AG09309 (cell line): ENCODE measurements around the gene USH1G.
A peak's percentile ranks its signal among the peaks of the same experiment; 100 is the strongest.

Source experiments
- DNase-seq: peaks from one replicate; pipeline ENCODE4 v3.0.0-alpha.2; 2010; ENCODE audit warnings: low read depth
- H3K4me3 ChIP-seq: 2 replicates; pipeline ENCODE4 v1.5.1; 2011; ENCODE audit warnings: mild to moderate bottlenecking, low read depth, low read length, moderate library complexity; ENCODE audit not compliant: control insufficient read depth
- TF ChIP-seq, protein P1 (sequence below): IDR thresholded peaks from 2 replicates; pipeline ENCODE4 v1.5.1; 2011; ENCODE audit warnings: mild to moderate bottlenecking, low read depth, low read length, inconsistent platforms; ENCODE audit not compliant: insufficient read depth, control insufficient read depth; ENCODE audit errors: missing control alignments

Gene USH1G

DNA sequence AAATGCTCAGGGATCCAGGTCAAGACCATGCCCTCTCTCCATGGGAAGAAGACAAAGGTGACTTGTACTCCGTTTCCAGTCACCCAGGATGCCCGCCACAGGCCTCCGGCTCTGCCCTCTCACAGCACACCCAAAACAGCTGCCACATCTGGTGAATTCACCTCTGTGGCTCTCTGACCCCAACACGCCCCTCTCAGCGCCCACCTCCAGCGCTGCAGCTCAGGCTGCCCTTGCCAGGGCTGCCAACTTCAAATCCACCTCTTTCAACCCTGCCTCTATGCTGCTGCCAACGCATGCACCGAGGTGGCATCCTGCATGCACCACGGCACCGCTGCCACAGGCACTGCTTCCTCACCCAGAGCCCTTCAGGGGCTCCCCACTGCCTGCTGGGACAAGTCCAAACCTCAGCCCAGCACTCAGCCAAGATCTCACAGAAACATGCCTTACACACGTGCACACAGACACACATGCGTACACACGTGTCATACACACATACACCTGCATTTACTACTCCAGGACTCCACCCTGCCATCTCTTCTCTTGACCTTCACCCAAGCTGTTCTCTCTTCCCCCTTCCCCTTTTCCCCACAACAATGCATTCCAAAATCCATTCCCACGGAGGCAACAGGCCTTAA is 42.0 kb upstream of the USH1G start:
- TF ChIP-seq, protein P1, sequence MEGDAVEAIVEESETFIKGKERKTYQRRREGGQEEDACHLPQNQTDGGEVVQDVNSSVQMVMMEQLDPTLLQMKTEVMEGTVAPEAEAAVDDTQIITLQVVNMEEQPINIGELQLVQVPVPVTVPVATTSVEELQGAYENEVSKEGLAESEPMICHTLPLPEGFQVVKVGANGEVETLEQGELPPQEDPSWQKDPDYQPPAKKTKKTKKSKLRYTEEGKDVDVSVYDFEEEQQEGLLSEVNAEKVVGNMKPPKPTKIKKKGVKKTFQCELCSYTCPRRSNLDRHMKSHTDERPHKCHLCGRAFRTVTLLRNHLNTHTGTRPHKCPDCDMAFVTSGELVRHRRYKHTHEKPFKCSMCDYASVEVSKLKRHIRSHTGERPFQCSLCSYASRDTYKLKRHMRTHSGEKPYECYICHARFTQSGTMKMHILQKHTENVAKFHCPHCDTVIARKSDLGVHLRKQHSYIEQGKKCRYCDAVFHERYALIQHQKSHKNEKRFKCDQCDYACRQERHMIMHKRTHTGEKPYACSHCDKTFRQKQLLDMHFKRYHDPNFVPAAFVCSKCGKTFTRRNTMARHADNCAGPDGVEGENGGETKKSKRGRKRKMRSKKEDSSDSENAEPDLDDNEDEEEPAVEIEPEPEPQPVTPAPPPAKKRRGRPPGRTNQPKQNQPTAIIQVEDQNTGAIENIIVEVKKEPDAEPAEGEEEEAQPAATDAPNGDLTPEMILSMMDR = no peak
- DNase-seq = no peak
- H3K4me3 ChIP-seq = no peak overlapping the region

DNA sequence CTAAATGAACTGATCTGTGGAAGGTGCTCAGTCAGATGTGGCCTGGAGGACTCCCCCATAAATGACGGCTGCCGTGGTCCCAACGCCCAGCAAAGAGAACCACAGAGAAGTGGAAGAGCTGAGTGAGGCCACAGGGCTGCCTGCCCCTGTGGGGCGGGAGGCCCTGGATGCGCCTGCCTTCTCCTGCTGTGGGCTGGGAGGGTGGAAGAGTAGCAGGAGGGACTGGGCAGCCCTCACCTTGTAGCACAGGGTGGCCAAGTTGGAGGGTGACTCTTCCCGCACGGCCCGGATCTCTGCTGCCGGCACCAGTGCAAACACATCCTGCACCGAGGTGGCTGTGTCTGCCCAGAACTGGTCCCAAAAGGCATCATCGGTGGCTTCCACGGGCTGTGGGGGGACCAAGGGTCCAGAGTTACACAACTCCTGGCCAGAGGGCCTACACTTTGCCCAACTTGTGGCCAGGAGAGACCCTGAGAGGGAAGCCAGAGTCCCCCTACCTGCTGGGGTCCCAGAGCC is 41.2 kb upstream of the USH1G start:
- no peak for DNase-seq
- TF ChIP-seq, protein P1 = no peak
- no peak overlapping the region for H3K4me3 ChIP-seq

DNA sequence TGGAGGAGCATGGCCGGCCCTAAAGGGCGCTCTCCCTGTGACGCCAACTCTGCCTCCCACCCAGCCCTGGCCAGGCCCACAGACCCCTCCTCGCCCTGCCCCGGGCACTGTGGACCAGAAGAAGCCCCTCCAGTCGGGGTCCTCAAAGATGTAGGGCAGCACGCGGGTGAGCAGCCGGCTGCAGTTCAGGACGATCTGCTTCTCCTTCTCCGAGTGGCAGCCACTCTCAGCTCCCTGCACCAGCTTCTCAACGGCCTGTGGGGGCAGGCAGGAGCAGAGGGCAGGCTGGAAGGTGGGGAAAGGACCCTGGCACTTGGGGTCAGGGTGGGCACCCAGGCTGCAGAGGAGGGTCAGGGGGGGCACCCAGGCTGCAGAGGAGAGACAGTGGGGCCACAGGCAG is 40.6 kb upstream of the USH1G start:
- H3K4me3 ChIP-seq = no peak overlapping the region
- DNase-seq = no peak
- TF ChIP-seq, protein P1 = peak; percentile 31

DNA sequence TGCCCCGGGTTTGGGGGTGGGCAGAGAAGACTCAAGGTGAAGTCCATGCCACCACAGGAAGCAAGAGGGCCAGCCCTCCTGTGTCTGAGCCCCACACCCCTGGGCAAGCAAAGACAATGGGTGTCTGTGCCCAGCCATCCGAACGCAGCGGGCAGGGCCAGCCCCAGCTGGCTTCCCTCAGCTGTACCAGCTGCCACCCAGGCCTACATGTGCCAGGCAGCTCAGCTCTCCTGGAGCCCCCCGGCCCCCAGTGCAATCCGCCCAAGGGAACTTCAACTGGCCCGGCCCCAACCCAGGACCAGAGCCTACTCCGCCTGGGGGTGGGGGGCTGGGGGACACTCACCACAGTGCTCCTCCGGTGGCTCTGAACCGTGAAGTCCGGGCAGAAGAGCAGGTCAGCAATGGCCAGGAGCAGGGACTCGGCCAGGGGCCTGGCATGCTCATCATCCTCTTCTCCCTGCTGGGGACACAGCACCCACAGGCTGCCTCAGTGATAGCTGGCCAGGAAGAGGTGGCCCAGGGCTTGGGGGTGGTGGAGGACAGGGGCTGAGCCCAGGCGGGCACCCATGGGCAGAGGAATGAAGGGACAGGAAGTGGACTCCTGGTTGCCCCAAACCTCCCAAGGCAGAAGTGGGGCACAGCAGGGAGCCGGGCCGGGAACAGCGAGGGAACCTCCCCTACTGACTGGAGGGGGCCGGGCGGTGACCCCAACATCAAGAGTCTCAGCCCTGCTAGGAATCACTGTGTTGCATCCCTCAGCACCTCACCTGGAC is 39.8 kb upstream of the USH1G start:
- no peak for DNase-seq
- H3K4me3 ChIP-seq = no peak overlapping the region
- TF ChIP-seq, protein P1 = no peak

DNA sequence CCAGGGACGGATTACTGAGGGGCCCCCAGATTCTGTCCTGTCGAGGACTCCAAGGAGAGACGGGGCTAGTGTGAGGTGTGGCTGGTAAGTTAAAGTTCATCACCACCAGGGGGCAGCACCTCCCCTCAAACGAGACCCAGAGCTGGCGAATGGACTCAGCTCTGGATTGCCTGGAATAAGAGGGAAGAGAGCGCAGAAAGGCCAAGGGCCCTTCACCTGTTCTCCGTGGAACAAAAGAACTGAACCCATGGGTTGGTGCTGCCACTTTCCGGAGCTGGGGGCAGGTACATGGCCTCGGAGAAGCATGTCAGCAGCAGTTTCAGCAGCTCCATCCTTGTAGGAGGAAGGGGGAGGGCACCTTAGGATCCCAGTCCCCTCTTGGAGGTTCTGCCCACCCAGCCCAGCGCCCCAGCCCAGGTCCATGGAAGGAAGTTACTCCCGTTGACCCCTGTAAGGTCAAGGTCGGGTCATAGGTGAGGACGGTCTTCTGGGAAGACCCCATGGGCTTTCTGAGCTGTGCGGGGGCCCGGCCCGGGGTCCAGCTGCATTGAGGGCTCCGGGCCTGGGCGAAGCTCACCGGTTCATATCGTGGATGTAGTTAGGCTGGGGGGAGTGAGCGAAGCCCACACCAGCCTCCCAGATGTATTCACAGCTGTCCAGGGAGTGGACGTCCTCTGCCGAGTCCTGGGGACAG is 38.7 kb upstream of the USH1G start:
- no peak overlapping the region for H3K4me3 ChIP-seq
- TF ChIP-seq, protein P1 = peak; percentile 79
- peak; percentile 43 for DNase-seq

DNA sequence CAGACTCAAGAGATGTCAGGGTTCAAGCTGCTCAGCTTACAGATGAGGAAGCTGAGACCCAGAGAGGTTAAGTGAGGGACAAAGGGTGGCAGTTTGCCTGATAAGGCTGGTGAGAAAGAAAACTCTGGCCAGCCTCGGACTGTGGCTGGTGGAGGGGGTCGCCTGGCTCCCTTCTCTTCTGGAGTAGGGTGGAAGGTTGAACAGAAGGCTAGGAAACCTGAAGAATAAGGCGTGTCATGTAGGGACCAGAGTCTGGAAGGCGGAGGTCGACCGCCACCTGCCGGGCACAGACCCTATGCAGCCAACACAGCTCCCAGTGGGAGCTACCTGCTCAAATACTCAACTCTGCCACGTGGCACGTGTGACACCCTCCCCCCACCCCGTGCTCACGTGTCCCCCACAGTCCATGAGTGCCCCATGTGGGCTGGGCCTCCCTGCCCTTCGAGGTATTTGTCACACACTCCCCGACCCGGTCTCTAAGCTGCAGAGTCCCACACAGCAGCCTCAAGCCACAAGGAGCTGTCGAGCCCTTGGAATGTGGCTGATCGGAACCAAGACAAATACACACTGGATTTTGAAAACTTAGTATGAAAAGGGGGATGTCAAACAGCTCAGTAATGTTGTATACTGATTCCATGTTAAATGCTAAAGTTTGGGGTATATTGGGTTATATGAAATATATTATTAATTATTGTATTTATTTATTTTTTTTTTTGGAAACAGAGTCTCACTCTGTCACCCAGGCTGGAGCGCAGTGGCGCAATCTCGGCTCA is 37.7 kb upstream of the USH1G start:
- DNase-seq = no peak
- no peak overlapping the region for H3K4me3 ChIP-seq
- TF ChIP-seq, protein P1 = peak; percentile 47
